ENCODE results near the gene CASQ1. TPM values are rescaled to one million over a fixed set of nuclear protein-coding genes. Genes with fewer than 3 reads are reported as not detected.
A peak's percentile ranks its signal among the peaks of the same experiment; 100 is the strongest.

Gene CASQ1
- total and polyA plus RNA-seq, 2 experiments from 2014 or later = 21.4 to 23.6 TPM

- Histone ChIP-seq H3K36me3 (peaks cover 56% of the 10 kb centered on the region), H3K27ac (no peak overlapping the region), H3K4me3 (no peak overlapping the region), H3K9me3 (ENCODE audit: low read depth) (no peaks in the 10 kb centered on the region), H3K27me3 (no peaks in the 10 kb centered on the region), H3K4me1 (ENCODE audit: low read depth) (no peaks in the 10 kb centered on the region)
- DNase-seq (ENCODE audit: low read depth in 1 of 2, low spot score in 1 of 2) = no peak
- no peak for TF ChIP-seq CTCF (IDR thresholded peaks at IDR 0.05; ENCODE audit: low read depth, low read length)
These were observed 46.4 kb downstream of the CASQ1 start for GRCh38 chr1:160236806-160237205.

- Histone ChIP-seq H3K27me3 (no peaks in the 10 kb centered on the region), H3K4me1 (ENCODE audit: low read depth) (no peaks in the 10 kb centered on the region), H3K4me3 (no peak overlapping the region), H3K9me3 (ENCODE audit: low read depth) (no peaks in the 10 kb centered on the region), H3K36me3 (peaks cover 56% of the 10 kb centered on the region), H3K27ac (no peak overlapping the region)
- no peak for DNase-seq (ENCODE audit: low read depth in 1 of 2, low spot score in 1 of 2)
- TF ChIP-seq CTCF (IDR thresholded peaks at IDR 0.05; ENCODE audit: low read depth, low read length) = no peak
These were observed 47.2 kb downstream of the CASQ1 start for GRCh38 chr1:160237558-160237957.

- peaks cover 56% of the 10 kb centered on the region for H3K36me3 ChIP-seq
- TF ChIP-seq CTCF (IDR thresholded peaks at IDR 0.05; ENCODE audit: low read depth, low read length) = no peak
- no peak overlapping the region for H3K27ac ChIP-seq
- no peak overlapping the region for H3K4me3 ChIP-seq
- peaks cover under 1% of the 10 kb centered on the region for H3K4me1 ChIP-seq (ENCODE audit: low read depth)
- no peaks in the 10 kb centered on the region for H3K27me3 ChIP-seq
- H3K9me3 ChIP-seq (ENCODE audit: low read depth) = no peaks in the 10 kb centered on the region
- DNase-seq (ENCODE audit: low read depth in 1 of 2, low spot score in 1 of 2) = peak in 1 of 2 donors; percentile 20
These were observed 48.0 kb downstream of the CASQ1 start for GRCh38 chr1:160238408-160238807.

GRCh38 chr1:160239582-160240299, 49.4 kb downstream of the CASQ1 start:
- Histone ChIP-seq H3K9me3 (ENCODE audit: low read depth) (no peaks in the 10 kb centered on the region), H3K4me3 (no peak overlapping the region), H3K36me3 (peaks cover 52% of the 10 kb centered on the region), H3K27ac (no peak overlapping the region), H3K27me3 (no peaks in the 10 kb centered on the region), H3K4me1 (ENCODE audit: low read depth) (peaks cover 14% of the 10 kb centered on the region)
- TF ChIP-seq CTCF (IDR thresholded peaks at IDR 0.05; ENCODE audit: low read depth, low read length) = no peak
- no peak for DNase-seq (ENCODE audit: low read depth in 1 of 2, low spot score in 1 of 2)

- no peak for DNase-seq (ENCODE audit: low read depth in 1 of 2, low spot score in 1 of 2)
- TF ChIP-seq CTCF (IDR thresholded peaks at IDR 0.05; ENCODE audit: low read depth, low read length) = no peak
- H3K27ac ChIP-seq = peak overlapping the region; percentile 75
These were observed 53.4 kb downstream of the CASQ1 start for GRCh38 chr1:160243767-160244166.

More at GRCh38 chr1:160243767-160244166, 53.4 kb downstream of the CASQ1 start:
- Histone ChIP-seq H3K9me3 (ENCODE audit: low read depth) (no peaks in the 10 kb centered on the region), H3K36me3 (peaks cover 17% of the 10 kb centered on the region), H3K4me1 (ENCODE audit: low read depth) (peaks cover 46% of the 10 kb centered on the region), H3K4me3 (no peak overlapping the region), H3K27me3 (no peaks in the 10 kb centered on the region)

Measured in cardiac muscle cell (in vitro differentiated cells and primary cell).